H9 (cell line): ENCODE data around the gene HIC1. TPM values are rescaled to one million over a fixed set of nuclear protein-coding genes. Genes with fewer than 3 reads are reported as not detected.

ENCODE experiments used
- DNase-seq: peaks from one replicate; pipeline ENCODE4 v3.0.0-alpha.2; 2017
- H2AFZ ChIP-seq: one replicate; pipeline ENCODE4 v1.6.1; 2013; ENCODE audit warnings: mild to moderate bottlenecking, low read length, control low read depth, moderate library complexity
- H2AK5ac ChIP-seq: 2 replicates; pipeline ENCODE4 v1.6.1; 2013; ENCODE audit warnings: low read length, control low read depth, mixed read lengths; ENCODE audit not compliant: insufficient read length
- H2BK120ac ChIP-seq: one replicate; pipeline ENCODE4 v1.6.1; 2013; ENCODE audit warnings: low read depth, mild to moderate bottlenecking, low read length, control low read depth, inconsistent platforms; ENCODE audit not compliant: poor library complexity, severe bottlenecking
- H2BK12ac ChIP-seq: 2 replicates; pipeline ENCODE4 v1.6.1; 2013; ENCODE audit warnings: low read length, control low read depth, mixed read lengths, low read depth; ENCODE audit not compliant: insufficient read length
- H2BK15ac ChIP-seq: 2 replicates; pipeline ENCODE4 v1.6.1; 2013; ENCODE audit warnings: low read depth, low read length, control low read depth
- H2BK20ac ChIP-seq: one replicate; pipeline ENCODE4 v1.6.1; 2013; ENCODE audit warnings: low read depth, mild to moderate bottlenecking, low read length, control low read depth, inconsistent platforms; ENCODE audit not compliant: poor library complexity, severe bottlenecking
- H2BK5ac ChIP-seq: 2 replicates; pipeline ENCODE4 v1.6.1; 2013; ENCODE audit warnings: low read length, control low read depth, mixed read lengths; ENCODE audit not compliant: insufficient read length
- H3K14ac ChIP-seq: 2 replicates; pipeline ENCODE4 v1.6.1; 2013; ENCODE audit warnings: low read length, control low read depth; ENCODE audit not compliant: insufficient read depth
- H3K18ac ChIP-seq: 2 replicates; pipeline ENCODE4 v1.6.1; 2013; ENCODE audit warnings: low read depth, mild to moderate bottlenecking, mixed read lengths, low read length, control low read depth; ENCODE audit not compliant: insufficient read length
- H3K23ac ChIP-seq: 2 replicates; pipeline ENCODE4 v1.6.1; 2013; ENCODE audit warnings: low read length, control low read depth, mixed read lengths, low read depth; ENCODE audit not compliant: insufficient read length
- H3K23me2 ChIP-seq: 2 replicates; pipeline ENCODE4 v1.6.1; 2013; ENCODE audit warnings: low read depth, mild to moderate bottlenecking, mixed read lengths, low read length, control low read depth; ENCODE audit not compliant: insufficient read length, poor library complexity, severe bottlenecking
- H3K27ac ChIP-seq: 2 replicates; pipeline ENCODE4 v1.5.1; 2013; ENCODE audit warnings: low read length, control low read depth, mixed read lengths, low read depth; ENCODE audit not compliant: insufficient read length
- H3K27me3 ChIP-seq: 2 replicates; pipeline ENCODE4 v1.6.1; 2013; ENCODE audit warnings: low read length, control low read depth, inconsistent platforms; ENCODE audit not compliant: insufficient read depth
- H3K4ac ChIP-seq: 2 replicates; pipeline ENCODE4 v1.6.1; 2013; ENCODE audit warnings: low read depth, mild to moderate bottlenecking, control low read depth, inconsistent platforms, low read length, moderate library complexity
- H3K4me1 ChIP-seq: 2 replicates; pipeline ENCODE4 v1.6.1; 2013; ENCODE audit warnings: low read length, control low read depth, inconsistent platforms; ENCODE audit not compliant: insufficient read depth
- H3K4me2 ChIP-seq: 2 replicates; pipeline ENCODE4 v1.6.1; 2013; ENCODE audit warnings: low read length, control low read depth, mixed read lengths; ENCODE audit not compliant: insufficient read length, insufficient read depth
- H3K56ac ChIP-seq: 2 replicates; pipeline ENCODE4 v1.6.1; 2013; ENCODE audit warnings: low read depth, mild to moderate bottlenecking, mixed read lengths, low read length, control low read depth; ENCODE audit not compliant: insufficient read length
- H3K79me1 ChIP-seq: 2 replicates; pipeline ENCODE4 v1.6.1; 2013; ENCODE audit warnings: low read depth, mild to moderate bottlenecking, moderate library complexity, low read length, control low read depth, inconsistent platforms; ENCODE audit not compliant: insufficient read depth, poor library complexity, severe bottlenecking
- H3K79me2 ChIP-seq: 2 replicates; pipeline ENCODE4 v1.6.1; 2013; ENCODE audit warnings: low read length, control low read depth, inconsistent platforms; ENCODE audit not compliant: insufficient read depth
- H3K9ac ChIP-seq: 2 replicates; pipeline ENCODE4 v1.6.1; 2013; ENCODE audit warnings: low read length, control low read depth, mixed read lengths; ENCODE audit not compliant: insufficient read length; ENCODE audit errors: extremely low read depth
- H3K9me3 ChIP-seq: one replicate; pipeline ENCODE4 v1.6.1; 2013; ENCODE audit warnings: low read depth, low read length, inconsistent platforms; ENCODE audit not compliant: control insufficient read depth
- H3T11ph ChIP-seq: one replicate; pipeline ENCODE4 v1.6.1; 2013; ENCODE audit warnings: mild to moderate bottlenecking, low read length, control low read depth, inconsistent platforms
- H4K20me1 ChIP-seq: one replicate; pipeline ENCODE4 v1.6.1; 2013; ENCODE audit not compliant: control insufficient read depth, insufficient read length, insufficient read depth
- H4K5ac ChIP-seq: 2 replicates; pipeline ENCODE4 v1.6.1; 2013; ENCODE audit warnings: low read depth, mild to moderate bottlenecking, mixed read lengths, low read length, control low read depth; ENCODE audit not compliant: insufficient read length
- H4K8ac ChIP-seq: replicated peaks from 2 replicates; pipeline ENCODE4 v1.6.1; 2013; ENCODE audit warnings: low read length, control low read depth, mixed read lengths, low read depth; ENCODE audit not compliant: insufficient read length
- H4K91ac ChIP-seq: 2 replicates; pipeline ENCODE4 v1.6.1; 2013; ENCODE audit warnings: low read depth, mild to moderate bottlenecking, moderate library complexity, mixed read lengths, low read length, control low read depth; ENCODE audit not compliant: insufficient read length
- H3K27ac Mint-ChIP-seq, 3 experiments: 2 replicates in 2 of 3; 3 replicates in 1 of 3; pipeline ENCODE4 v1.8.0; 2020 to 2021; ENCODE audit warnings: mixed read lengths in 3 of 3, mild to moderate bottlenecking in 1 of 3, moderate library complexity in 1 of 3
- H3K27me3 Mint-ChIP-seq: 2 replicates; pipeline ENCODE4 v1.8.0; 2021; ENCODE audit warnings: low read depth, mild to moderate bottlenecking, moderate library complexity, mixed read lengths
- H3K36me3 Mint-ChIP-seq, 3 experiments: 2 replicates in 2 of 3; 3 replicates in 1 of 3; pipeline ENCODE4 v1.8.0; 2020 to 2021; ENCODE audit warnings: low read depth in 3 of 3, mixed read lengths in 3 of 3; ENCODE audit not compliant: insufficient read depth in 1 of 3
- H3K4me1 Mint-ChIP-seq, 2 experiments: 2 replicates each; pipeline ENCODE4 v1.8.0; 2020; ENCODE audit warnings: mixed read lengths in 2 of 2
- H3K4me3 Mint-ChIP-seq, 2 experiments: 2 replicates in 1 of 2; 3 replicates in 1 of 2; pipeline ENCODE4 v1.8.0; 2020 to 2021; ENCODE audit warnings: mild to moderate bottlenecking in 2 of 2, mixed read lengths in 2 of 2, moderate library complexity in 1 of 2
- H3K9me3 Mint-ChIP-seq, 2 experiments: 2 replicates in 1 of 2; 3 replicates in 1 of 2; pipeline ENCODE4 v1.8.0; 2020; ENCODE audit warnings: mild to moderate bottlenecking in 2 of 2, mixed read lengths in 2 of 2, moderate library complexity in 1 of 2
- WGBS: extraction: QIAGEN DNeasy Blood & Tissue Kit; methylation state at CpG from one replicate; pipeline ENCODE4 v1.1.7; 2013; ENCODE audit warnings: missing lambda C conversion rate, low lambda C conversion rate, mixed read lengths; ENCODE audit not compliant: insufficient read length; ENCODE audit errors: extremely low coverage; 5-methylcytosine and 5-hydroxymethylcytosine counted together
- total RNA-seq: library from RNA; stranded (reverse); gene quantifications from 2 replicates; pipeline ENCODE4 v1.2.1, GENCODE V29; 2021
- TF ChIP-seq, protein P1 (sequence below): fragments of 200-600 bp; sonication (generic); conservative IDR thresholded peaks from 3 replicates; pipeline ENCODE4 v1.8.0; 2021; ENCODE audit warnings: antibody characterized with exemption, mild to moderate bottlenecking

HIC1 gene
- total RNA-seq, 1 experiment from 2014 or later: 1.8 TPM

GRCh38 chr17:2058586-2059546 is 4.0 kb downstream of the HIC1 start:
- Histone ChIP-seq H3K14ac (no peak overlapping the region), H4K20me1 (peaks cover 4% of the 10 kb centered on the region), H3K4me2 (peak overlapping the region; percentile 29), H3K9me3 (no peaks in the 10 kb centered on the region), H2BK12ac (no peak overlapping the region), H3K56ac (no peak overlapping the region), H3K27me3 (peaks cover 37% of the 10 kb centered on the region), H3T11ph (no peak overlapping the region), H3K4me1 (peaks cover 5% of the 10 kb centered on the region; the same call in 1 of the 2 replicates), H4K5ac (no peak overlapping the region), H2AK5ac (no peak overlapping the region), H3K79me1 (no peaks in the 10 kb centered on the region), H2AFZ (no peak overlapping the region), H3K23ac (no peak overlapping the region), H3K4ac (no peak overlapping the region), H2BK5ac (no peak overlapping the region), H2BK15ac (no peak overlapping the region), H4K91ac (no peak overlapping the region), H3K9ac (no peak overlapping the region), H3K18ac (no peak overlapping the region), H2BK120ac (no peak overlapping the region), H3K27ac (no peak overlapping the region), H3K79me2 (no peaks in the 10 kb centered on the region), H3K23me2 (peaks cover 9% of the 10 kb centered on the region), H2BK20ac (no peak overlapping the region), H4K8ac (no peak overlapping the region)
- Mint-ChIP-seq H3K36me3 (peaks cover 0 to 19% (median 7%) of the 10 kb centered on the region in 3 experiments; a peak in 6 of 7 replicates), H3K27ac (no peak overlapping the region), H3K4me1 (peaks cover 20 to 34% of the 10 kb centered on the region in 2 experiments), H3K4me3 (peak overlapping the region in 1 of 2 experiments; percentile 50; a peak in 1 of 5 replicates), H3K27me3 (peaks cover 56% of the 10 kb centered on the region), H3K9me3 (no peaks in the 10 kb centered on the region)
- TF ChIP-seq, protein P1, sequence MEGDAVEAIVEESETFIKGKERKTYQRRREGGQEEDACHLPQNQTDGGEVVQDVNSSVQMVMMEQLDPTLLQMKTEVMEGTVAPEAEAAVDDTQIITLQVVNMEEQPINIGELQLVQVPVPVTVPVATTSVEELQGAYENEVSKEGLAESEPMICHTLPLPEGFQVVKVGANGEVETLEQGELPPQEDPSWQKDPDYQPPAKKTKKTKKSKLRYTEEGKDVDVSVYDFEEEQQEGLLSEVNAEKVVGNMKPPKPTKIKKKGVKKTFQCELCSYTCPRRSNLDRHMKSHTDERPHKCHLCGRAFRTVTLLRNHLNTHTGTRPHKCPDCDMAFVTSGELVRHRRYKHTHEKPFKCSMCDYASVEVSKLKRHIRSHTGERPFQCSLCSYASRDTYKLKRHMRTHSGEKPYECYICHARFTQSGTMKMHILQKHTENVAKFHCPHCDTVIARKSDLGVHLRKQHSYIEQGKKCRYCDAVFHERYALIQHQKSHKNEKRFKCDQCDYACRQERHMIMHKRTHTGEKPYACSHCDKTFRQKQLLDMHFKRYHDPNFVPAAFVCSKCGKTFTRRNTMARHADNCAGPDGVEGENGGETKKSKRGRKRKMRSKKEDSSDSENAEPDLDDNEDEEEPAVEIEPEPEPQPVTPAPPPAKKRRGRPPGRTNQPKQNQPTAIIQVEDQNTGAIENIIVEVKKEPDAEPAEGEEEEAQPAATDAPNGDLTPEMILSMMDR: peak; percentile 90
- no CpG with 5 or more reads among the region's 78 CpGs for WGBS
- DNase-seq: peak; percentile 91
